Activated T-helper 17 cell treated with anti-CD3 and anti-CD28 coated beads, Interleukin-2, amount 50 U/mL, for 72 hours (primary cell): Measurements from ENCODE around the gene AUH. TPM values are rescaled to one million over a fixed set of nuclear protein-coding genes. Genes with fewer than 3 reads are reported as not detected.

Experiments
- ATAC-seq: fragments of 150-1000 bp; cut with Tn5 transposase; replicated peaks from 2 replicates; pipeline ENCODE4 v1.10.0; 2021; ENCODE audit warnings: mild to moderate bottlenecking, moderate library complexity
- H3K27ac Mint-ChIP-seq: one replicate; pipeline ENCODE4 v1.8.0; 2022; ENCODE audit warnings: mixed read lengths
- H3K27me3 Mint-ChIP-seq: one replicate; pipeline ENCODE4 v1.8.0; 2022; ENCODE audit warnings: mixed read lengths
- H3K36me3 Mint-ChIP-seq: one replicate; pipeline ENCODE4 v1.8.0; 2022; ENCODE audit warnings: low read depth, mild to moderate bottlenecking, mixed read lengths
- H3K4me1 Mint-ChIP-seq: one replicate; pipeline ENCODE4 v1.8.0; 2022; ENCODE audit warnings: mixed read lengths
- H3K4me3 Mint-ChIP-seq: one replicate; pipeline ENCODE4 v1.8.0; 2022; ENCODE audit warnings: mild to moderate bottlenecking, mixed read lengths
- H3K9me3 Mint-ChIP-seq: one replicate; pipeline ENCODE4 v1.8.0; 2022; ENCODE audit warnings: mixed read lengths
- total RNA-seq, 2 donors: library from RNA; stranded (reverse); gene quantifications; one replicate each; pipeline ENCODE4 v1.2.3, GENCODE V29; 2022

AUH gene
- total RNA-seq, 2 donors from 2014 or later, result 38.2 to 45.7 TPM

DNA sequence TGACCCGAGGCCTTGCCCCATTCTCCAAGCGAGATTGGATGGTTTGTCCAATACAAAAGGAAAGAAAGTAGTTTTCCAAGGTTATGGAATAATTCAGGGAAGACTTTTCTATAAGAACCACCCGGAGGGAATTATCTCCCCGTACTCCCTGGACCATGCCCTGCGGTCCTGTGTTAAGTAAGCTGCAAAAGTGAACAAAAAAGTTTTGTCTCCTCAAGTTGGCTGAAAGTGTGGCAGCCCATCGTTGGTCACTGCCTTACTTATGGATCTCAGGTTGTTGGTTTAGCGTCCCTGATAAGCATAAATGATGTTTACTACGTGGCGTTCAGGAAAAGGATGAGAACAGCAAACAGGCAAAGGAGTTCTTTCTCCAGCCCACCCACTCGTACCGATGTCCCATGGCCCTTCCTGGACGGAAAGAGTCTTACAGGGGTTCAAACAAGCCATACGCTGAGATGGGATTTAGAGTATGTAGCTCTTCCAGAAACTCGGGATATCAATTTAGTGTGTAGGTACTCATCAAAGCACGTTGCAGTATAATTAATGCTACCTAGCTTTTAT, 413 bp upstream of the AUH start:
- H3K9me3 Mint-ChIP-seq, result no peaks in the 10 kb centered on the region
- H3K4me3 Mint-ChIP-seq, result peak overlapping the region; percentile 91
- peaks cover 39% of the 10 kb centered on the region for H3K36me3 Mint-ChIP-seq
- no peak for ATAC-seq
- H3K27me3 Mint-ChIP-seq, result no peaks in the 10 kb centered on the region
- H3K27ac Mint-ChIP-seq, result peak overlapping the region; percentile 66
- H3K4me1 Mint-ChIP-seq, result peaks cover 30% of the 10 kb centered on the region

DNA sequence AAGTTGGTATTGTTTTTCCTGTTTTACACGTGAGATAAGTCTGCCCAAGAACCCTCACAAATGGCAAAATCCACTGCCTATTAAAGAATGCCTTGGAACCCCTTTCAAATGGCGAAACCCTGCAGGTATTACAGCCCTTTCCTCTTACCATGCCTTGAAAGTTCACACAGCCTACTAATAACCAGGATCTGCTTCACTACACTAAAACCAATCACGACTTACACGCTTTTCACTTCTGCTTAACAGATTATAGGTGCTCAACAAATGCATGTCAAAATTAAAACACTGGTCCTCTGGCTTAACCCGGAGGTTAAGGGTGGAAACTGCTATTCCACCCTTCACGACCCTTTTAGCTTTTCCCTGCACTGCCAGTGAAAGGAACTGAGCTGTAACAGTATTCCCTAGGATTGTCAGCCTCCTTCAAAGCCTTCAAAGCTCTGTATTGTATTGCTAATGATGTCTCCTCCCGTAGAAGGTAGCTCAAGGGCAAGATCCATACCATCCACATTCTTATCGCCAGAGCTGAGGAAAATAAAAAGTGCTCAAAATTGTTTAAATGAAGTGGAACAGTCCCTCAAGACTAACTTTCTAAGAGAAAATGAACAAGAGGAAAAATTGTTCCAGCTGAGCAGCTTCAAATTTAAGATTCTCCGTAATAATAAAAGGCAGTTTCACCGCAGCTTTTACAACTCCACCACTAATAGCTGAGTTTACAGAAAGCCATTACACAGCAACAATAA, 997 bp downstream of the AUH start:
- peak overlapping the region; percentile 93 for H3K27ac Mint-ChIP-seq
- peaks cover 40% of the 10 kb centered on the region for H3K4me1 Mint-ChIP-seq
- no peaks in the 10 kb centered on the region for H3K9me3 Mint-ChIP-seq
- peaks cover 53% of the 10 kb centered on the region for H3K36me3 Mint-ChIP-seq
- no peaks in the 10 kb centered on the region for H3K27me3 Mint-ChIP-seq
- H3K4me3 Mint-ChIP-seq, result peak overlapping the region; percentile 91
- no peak for ATAC-seq

DNA sequence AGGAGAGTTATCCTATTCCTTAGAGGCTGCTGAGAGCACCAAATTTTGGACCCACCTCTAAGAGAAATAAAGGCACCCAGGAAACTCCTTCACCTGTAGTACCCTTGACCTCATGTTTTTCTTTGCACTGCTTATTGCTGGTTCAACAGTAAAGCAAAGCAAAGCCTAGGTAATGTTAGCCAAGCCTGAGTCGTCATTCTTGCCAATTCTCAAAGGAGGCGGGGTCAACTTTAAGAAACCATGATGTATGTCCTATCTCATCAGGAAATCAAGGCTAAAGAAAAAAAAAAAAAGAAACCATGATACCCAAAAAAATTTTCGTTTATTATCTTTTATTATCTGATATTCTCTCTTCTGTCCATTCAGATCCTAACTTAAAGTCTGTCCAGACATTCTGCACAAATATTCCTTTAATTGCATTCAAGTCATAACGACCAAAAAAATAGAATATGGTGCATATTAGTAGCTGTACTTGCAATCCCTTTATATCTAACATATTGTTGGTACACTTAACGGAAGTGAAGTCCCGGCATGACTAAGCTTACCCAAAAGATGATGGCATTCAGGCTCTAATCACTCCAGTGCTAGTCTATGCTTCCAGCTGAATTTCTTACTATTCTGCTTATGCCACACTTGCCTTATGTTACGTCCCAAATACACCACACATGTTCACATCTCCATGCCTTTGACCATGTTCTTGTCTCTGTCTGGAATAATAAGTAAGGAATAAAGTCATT, 1.8 kb downstream of the AUH start:
- Mint-ChIP-seq H3K4me3 (peak overlapping the region; percentile 91), H3K36me3 (peaks cover 62% of the 10 kb centered on the region), H3K9me3 (no peaks in the 10 kb centered on the region), H3K27me3 (no peaks in the 10 kb centered on the region), H3K4me1 (peaks cover 40% of the 10 kb centered on the region), H3K27ac (peak overlapping the region; percentile 93)
- peak; percentile 17 for ATAC-seq

DNA sequence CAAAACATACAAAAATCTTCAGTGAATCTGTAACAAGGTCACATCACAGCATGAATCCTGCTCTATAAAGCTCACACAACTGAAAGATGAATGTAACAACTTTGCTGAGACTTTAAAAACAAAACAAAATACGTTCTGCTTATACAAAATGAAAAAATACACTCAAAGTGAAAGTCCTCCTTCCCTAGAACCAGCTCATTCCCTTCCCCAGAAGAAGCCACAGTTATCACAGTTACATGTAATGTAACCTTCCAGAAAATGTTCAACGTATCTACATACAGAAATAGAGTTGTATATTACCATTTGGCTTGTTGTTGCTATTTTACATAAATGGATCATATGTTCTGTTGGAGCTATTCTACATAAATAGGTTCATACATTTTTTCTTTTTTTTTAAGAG, 2.6 kb downstream of the AUH start:
- no peaks in the 10 kb centered on the region for H3K27me3 Mint-ChIP-seq
- peak overlapping the region; percentile 93 for H3K27ac Mint-ChIP-seq
- peak; percentile 74 for ATAC-seq
- H3K4me3 Mint-ChIP-seq, result peak overlapping the region; percentile 91
- peaks cover 70% of the 10 kb centered on the region for H3K36me3 Mint-ChIP-seq
- H3K4me1 Mint-ChIP-seq, result peaks cover 45% of the 10 kb centered on the region
- no peaks in the 10 kb centered on the region for H3K9me3 Mint-ChIP-seq

DNA sequence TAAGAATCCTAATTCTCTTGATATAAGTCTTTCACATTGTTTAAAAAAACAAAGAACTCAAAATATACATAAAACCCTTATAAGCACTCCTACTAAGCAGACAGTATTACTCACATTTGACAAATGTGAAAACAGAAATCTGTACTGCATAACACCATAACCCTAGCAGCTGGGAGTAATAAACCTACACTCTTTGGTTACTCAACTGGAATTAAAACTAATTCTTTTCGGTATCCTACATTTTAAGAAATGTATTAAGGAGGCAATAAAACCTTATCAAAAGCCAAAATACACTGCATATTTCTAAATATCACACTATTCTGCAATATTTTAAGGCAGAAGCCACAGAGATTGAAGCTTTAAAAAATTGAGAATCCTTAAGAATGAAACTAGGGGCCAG, 6.8 kb downstream of the AUH start:
- Mint-ChIP-seq H3K36me3 (peaks cover 92% of the 10 kb centered on the region), H3K27me3 (no peaks in the 10 kb centered on the region), H3K4me1 (peaks cover 36% of the 10 kb centered on the region), H3K27ac (peak overlapping the region; percentile 21), H3K9me3 (no peaks in the 10 kb centered on the region), H3K4me3 (no peak overlapping the region)
- ATAC-seq, result no peak

DNA sequence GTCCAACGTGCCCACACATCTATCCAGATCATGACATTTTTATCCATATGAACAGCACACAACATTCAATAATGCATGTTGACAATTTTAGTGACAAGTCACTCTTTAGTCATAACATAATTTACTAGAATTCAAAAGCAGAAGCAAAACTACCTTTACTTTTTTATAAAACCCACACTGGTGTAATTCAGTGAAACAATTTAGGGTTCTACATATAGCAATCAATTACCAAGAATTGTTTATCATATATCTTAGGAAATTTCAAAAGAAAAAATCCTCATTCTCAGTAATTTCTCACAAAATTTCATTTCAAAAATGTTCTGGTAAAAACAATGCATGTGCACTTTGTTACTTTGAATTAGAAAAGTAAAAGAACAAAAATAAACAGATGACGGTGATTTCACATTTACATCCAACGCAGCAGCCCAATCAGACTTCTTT, 12.6 kb downstream of the AUH start:
- peaks cover 25% of the 10 kb centered on the region for H3K4me1 Mint-ChIP-seq
- peak; percentile 79 for ATAC-seq
- H3K27ac Mint-ChIP-seq, result peak overlapping the region; percentile 96

DNA sequence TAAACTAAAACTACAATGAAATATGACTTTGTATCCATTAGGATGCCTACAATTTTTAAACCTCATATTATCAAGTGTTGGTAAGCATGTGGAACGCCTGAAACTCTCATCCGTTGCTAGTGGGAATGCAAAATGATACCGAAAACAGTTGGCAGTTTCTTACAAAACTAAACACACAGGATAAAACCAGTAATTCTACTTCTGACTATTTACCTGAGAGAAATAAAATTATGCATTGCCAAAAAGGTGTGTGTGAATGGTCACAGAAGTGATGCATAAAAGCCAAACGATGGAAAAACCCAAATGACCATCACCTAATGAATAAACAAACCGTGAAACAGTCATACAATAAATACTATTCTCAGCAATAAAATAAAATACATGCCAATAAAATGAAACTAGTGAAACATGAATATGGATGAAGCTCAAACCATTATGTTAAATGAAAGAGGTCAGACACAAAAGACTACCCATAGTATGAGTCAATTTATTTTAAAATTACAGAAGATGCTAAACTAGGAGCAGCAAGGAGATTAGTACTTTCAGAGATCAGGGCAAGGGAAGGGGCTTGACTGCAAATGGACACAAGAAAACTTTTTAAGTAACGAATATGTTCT, 13.4 kb downstream of the AUH start:
- H3K4me1 Mint-ChIP-seq, result peaks cover 25% of the 10 kb centered on the region
- peak overlapping the region; percentile 72 for H3K4me3 Mint-ChIP-seq
- H3K36me3 Mint-ChIP-seq, result peaks cover 80% of the 10 kb centered on the region
- H3K9me3 Mint-ChIP-seq, result no peaks in the 10 kb centered on the region
- peak overlapping the region; percentile 96 for H3K27ac Mint-ChIP-seq
- H3K27me3 Mint-ChIP-seq, result no peaks in the 10 kb centered on the region
- ATAC-seq, result peak; percentile 32

More for the DNA sequence above, 12.6 kb downstream of the AUH start:
- H3K4me3 Mint-ChIP-seq, result peak overlapping the region; percentile 72
- H3K9me3 Mint-ChIP-seq, result no peaks in the 10 kb centered on the region
- no peaks in the 10 kb centered on the region for H3K27me3 Mint-ChIP-seq
- H3K36me3 Mint-ChIP-seq, result peaks cover 77% of the 10 kb centered on the region

DNA sequence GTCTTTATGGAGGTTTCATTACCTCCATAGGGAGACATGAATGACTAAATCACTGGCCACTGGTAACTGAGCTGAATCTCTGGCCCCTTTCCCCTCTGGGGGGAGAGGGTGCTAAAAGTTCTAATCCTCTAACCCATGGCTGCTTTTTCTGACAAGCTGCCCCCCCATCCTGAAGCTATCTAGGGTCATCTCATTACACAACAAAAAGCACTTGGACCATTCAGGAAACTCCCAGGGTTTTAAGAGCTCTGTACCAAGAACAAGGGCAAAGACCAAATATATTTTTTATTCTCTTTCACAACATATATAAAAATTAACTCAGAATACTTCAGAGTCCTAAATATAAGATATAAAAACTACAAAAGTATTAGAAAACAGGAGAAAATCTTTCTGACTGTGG, 14.3 kb downstream of the AUH start:
- Mint-ChIP-seq H3K27ac (no peak overlapping the region), H3K4me3 (no peak overlapping the region), H3K9me3 (no peaks in the 10 kb centered on the region), H3K4me1 (peaks cover 31% of the 10 kb centered on the region), H3K36me3 (peaks cover 80% of the 10 kb centered on the region), H3K27me3 (no peaks in the 10 kb centered on the region)
- ATAC-seq, result no peak

DNA sequence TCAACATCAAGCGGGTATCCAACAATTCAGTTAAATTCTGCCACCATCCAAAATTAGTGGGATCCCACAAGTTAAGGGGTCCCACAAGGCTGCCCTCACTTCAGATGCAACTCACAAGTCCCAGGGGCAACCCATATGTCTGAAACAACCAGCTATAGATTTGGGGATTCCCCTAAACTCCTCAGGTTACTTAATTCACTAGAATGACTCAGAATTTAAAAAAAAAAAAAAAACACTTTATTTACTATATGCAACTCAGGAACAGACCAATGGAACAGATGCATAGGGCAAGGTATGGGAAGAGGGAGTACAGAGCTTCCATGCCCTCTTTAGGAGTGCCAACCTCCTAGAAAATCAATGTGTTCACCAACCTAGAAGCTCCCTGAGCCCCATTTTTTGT, 15.1 kb downstream of the AUH start:
- Mint-ChIP-seq H3K9me3 (no peaks in the 10 kb centered on the region), H3K27ac (peak overlapping the region; percentile 28)
- ATAC-seq, result peak; percentile 53

DNA sequence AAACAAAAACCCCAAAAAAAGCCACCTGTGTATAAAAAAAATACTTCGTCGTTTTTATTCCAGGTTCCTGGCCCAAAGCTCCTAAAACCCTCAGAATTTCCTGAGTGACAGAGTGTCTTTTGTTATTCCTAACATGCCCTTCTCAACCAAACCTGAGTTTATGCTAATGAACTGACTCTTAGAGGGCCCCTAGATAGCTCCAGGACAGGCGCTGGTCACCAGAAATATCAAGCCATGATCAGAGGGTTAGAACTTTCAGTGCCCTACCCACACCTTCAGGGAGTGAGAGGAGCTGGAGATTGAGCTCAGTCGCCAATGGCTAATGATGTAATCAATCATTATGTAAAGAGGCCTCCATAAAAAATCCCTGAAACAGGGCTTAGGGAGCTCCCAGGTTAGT, 15.7 kb downstream of the AUH start:
- Mint-ChIP-seq H3K27ac (no peak overlapping the region), H3K27me3 (no peaks in the 10 kb centered on the region), H3K36me3 (peaks cover 81% of the 10 kb centered on the region), H3K4me3 (no peak overlapping the region), H3K9me3 (no peaks in the 10 kb centered on the region), H3K4me1 (peaks cover 44% of the 10 kb centered on the region)
- no peak for ATAC-seq

More for the DNA sequence above, 15.1 kb downstream of the AUH start:
- H3K4me3 Mint-ChIP-seq, result peak overlapping the region; percentile 11
- peaks cover 38% of the 10 kb centered on the region for H3K4me1 Mint-ChIP-seq
- H3K36me3 Mint-ChIP-seq, result peaks cover 80% of the 10 kb centered on the region
- H3K27me3 Mint-ChIP-seq, result no peaks in the 10 kb centered on the region

DNA sequence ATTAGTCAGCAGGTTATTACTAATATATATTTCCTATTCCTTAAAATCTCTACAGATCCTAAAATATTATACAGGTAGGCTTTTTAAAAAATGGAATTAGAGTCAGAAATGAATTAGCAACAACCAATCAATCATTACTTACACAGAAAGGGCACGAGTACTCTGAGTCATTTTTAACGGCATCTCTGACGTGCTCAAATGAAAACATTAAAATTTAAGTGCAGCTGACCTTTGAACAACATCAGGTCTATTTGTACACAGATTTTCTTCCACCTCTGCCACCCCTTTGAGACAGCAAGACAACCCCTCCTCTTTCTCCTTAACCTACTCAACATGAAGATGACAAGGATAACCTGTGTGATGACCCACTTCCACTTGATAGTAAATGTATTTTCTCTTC, 19.1 kb downstream of the AUH start:
- H3K4me1 Mint-ChIP-seq, result peaks cover 35% of the 10 kb centered on the region
- peak overlapping the region; percentile 18 for H3K27ac Mint-ChIP-seq
- H3K36me3 Mint-ChIP-seq, result peaks cover 85% of the 10 kb centered on the region
- no peak for ATAC-seq
- H3K4me3 Mint-ChIP-seq, result no peak overlapping the region
- H3K9me3 Mint-ChIP-seq, result no peaks in the 10 kb centered on the region
- H3K27me3 Mint-ChIP-seq, result no peaks in the 10 kb centered on the region

DNA sequence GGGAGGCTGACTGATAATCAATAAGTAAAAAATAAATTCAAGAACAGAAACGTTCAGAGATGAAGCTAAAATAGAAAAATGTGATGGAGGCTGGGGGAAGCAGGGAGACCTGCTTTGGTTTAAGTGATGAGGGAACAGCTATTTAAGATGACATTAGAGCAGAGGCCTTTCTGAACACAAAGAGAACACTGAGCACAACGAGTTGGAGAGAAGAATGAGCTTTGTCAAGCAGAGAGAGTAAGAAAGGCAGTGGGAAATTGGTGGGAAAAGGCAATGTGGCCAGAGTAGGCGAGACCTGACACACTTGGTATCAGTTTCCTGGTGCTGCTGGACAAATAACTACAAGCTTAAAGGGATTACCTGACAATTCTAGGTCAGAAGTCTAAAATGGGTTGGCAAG, 20.0 kb downstream of the AUH start:
- H3K27me3 Mint-ChIP-seq, result no peaks in the 10 kb centered on the region
- H3K4me1 Mint-ChIP-seq, result peaks cover 34% of the 10 kb centered on the region
- H3K36me3 Mint-ChIP-seq, result peaks cover 93% of the 10 kb centered on the region
- no peaks in the 10 kb centered on the region for H3K9me3 Mint-ChIP-seq
- H3K4me3 Mint-ChIP-seq, result no peak overlapping the region
- peak overlapping the region; percentile 36 for H3K27ac Mint-ChIP-seq
- no peak for ATAC-seq

DNA sequence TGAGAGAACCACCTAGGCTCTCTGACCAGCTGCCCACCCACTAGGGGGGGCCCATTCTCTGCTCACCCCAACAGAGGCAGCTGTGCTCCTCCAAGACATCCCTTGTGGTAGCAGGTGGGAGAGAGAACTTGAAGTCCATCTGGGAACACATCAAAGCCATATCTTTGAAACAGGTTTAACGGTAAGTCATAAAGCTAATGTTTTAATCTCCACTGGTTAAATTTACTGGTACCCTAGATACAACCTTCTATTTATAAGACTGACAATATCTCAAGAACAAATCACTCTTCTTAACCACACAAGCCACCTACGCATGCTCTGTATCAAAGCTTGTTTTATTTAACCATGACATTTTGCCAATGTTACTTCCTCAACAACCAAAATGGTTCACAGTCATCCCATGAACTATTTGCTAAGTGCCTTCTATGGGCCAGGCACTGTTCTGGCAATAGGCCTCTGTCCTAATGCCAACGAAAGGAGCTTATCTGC, 20.4 kb downstream of the AUH start:
- H3K27me3 Mint-ChIP-seq, result no peaks in the 10 kb centered on the region
- H3K9me3 Mint-ChIP-seq, result no peaks in the 10 kb centered on the region
- ATAC-seq, result peak; percentile 52
- H3K36me3 Mint-ChIP-seq, result peaks cover 91% of the 10 kb centered on the region
- peak overlapping the region; percentile 36 for H3K27ac Mint-ChIP-seq
- H3K4me1 Mint-ChIP-seq, result peaks cover 30% of the 10 kb centered on the region
- no peak overlapping the region for H3K4me3 Mint-ChIP-seq

DNA sequence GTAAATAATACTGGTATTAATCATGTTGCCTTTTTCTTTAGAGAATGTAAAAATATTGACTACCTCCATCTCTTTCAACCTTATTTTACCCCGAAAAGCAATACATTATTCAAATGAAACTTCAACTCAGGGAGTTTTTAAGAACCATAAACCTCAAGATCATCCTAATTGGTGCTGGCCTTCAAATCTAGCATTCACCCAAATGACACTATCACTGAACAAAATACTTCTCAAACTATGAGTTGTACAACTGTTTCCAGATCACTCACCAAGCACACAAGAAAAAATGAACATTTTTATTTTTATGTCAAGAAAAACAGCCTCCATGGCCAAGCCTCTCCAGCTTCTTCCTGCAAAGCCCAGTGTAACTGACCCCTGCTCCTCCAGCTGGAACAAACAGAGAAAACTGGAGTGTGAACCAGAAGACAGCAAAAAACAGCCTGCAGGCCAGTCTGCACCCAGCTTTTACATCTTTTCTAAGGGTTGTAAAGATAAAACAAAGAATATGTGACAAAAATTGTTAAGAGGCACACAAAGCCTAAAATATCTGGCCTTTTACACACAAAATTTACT, 21.2 kb downstream of the AUH start:
- H3K4me1 Mint-ChIP-seq, result peaks cover 29% of the 10 kb centered on the region
- no peaks in the 10 kb centered on the region for H3K9me3 Mint-ChIP-seq
- no peak for ATAC-seq
- peak overlapping the region; percentile 36 for H3K27ac Mint-ChIP-seq
- no peak overlapping the region for H3K4me3 Mint-ChIP-seq
- peaks cover 91% of the 10 kb centered on the region for H3K36me3 Mint-ChIP-seq
- no peaks in the 10 kb centered on the region for H3K27me3 Mint-ChIP-seq
